HL-60/S4 treated with phorbol 12-myristate 13-acetate at 8.2 ng/mL for 4 days and 3 days (cell line): Measurements from ENCODE around the gene MET.

ENCODE experiments used
- in situ Hi-C: fragments of 300-500 bp; cut with MboI; formaldehyde crosslinking; loops from 2 replicates; pipeline ENCODE4 v1.15.0; 2022; ENCODE audit warnings: low sequenced_read_pairs

MET gene

GRCh38 chr7:116802746-116803152 is 130.8 kb downstream of the MET start:
- in situ Hi-C loops, result loop anchor here (25.0 kb wide), 2 partner anchors 215 to 615 kb away; no protein-coding TSS in a partner anchor

- in situ Hi-C loops, result loop anchor here (25.0 kb wide), 2 partner anchors 217 to 617 kb away; no protein-coding TSS in a partner anchor
These were observed 132.5 kb downstream of the MET start for GRCh38 chr7:116804471-116804870.

- in situ Hi-C loops, result loop anchor here (25.0 kb wide), 2 partner anchors 218 to 618 kb away; no protein-coding TSS in a partner anchor
These were observed 133.1 kb downstream of the MET start for GRCh38 chr7:116805100-116805544.

GRCh38 chr7:116806046-116806944 is 134.3 kb downstream of the MET start:
- in situ Hi-C loops, result loop anchor here (25.0 kb wide), 2 partner anchors 219 to 619 kb away; no protein-coding TSS in a partner anchor

- in situ Hi-C loops, result loop anchor here (25.0 kb wide), 2 partner anchors 220 to 620 kb away; no protein-coding TSS in a partner anchor
These were observed 135.1 kb downstream of the MET start for GRCh38 chr7:116807011-116807560.

- in situ Hi-C loops, result loop anchor here (25.0 kb wide), 2 partner anchors 222 to 622 kb away; no protein-coding TSS in a partner anchor
These were observed 137.8 kb downstream of the MET start for GRCh38 chr7:116809636-116810266.

- in situ Hi-C loops, result loop anchor here (25.0 kb wide), 2 partner anchors 223 to 623 kb away; no protein-coding TSS in a partner anchor
These were observed 138.5 kb downstream of the MET start for GRCh38 chr7:116810267-116811116.

GRCh38 chr7:116811768-116812167 is 139.8 kb downstream of the MET start:
- in situ Hi-C loops, result loop anchor here (25.0 kb wide), 2 partner anchors 224 to 624 kb away; no protein-coding TSS in a partner anchor

GRCh38 chr7:116812860-116813259 is 140.9 kb downstream of the MET start:
- in situ Hi-C loops, result loop anchor here (25.0 kb wide), 2 partner anchors 226 to 626 kb away; no protein-coding TSS in a partner anchor

GRCh38 chr7:116813371-116813770 is 141.4 kb downstream of the MET start:
- in situ Hi-C loops, result loop anchor here (25.0 kb wide), 2 partner anchors 226 to 626 kb away; no protein-coding TSS in a partner anchor

- in situ Hi-C loops, result loop anchor here (25.0 kb wide), 2 partner anchors 228 to 628 kb away; no protein-coding TSS in a partner anchor
These were observed 143.0 kb downstream of the MET start for GRCh38 chr7:116815041-116815440.

GRCh38 chr7:116820149-116820548 is 148.2 kb downstream of the MET start:
- in situ Hi-C loops, result loop anchor here (25.0 kb wide), 2 partner anchors 233 to 633 kb away; no protein-coding TSS in a partner anchor

- in situ Hi-C loops, result loop anchor here (25.0 kb wide), 2 partner anchors 234 to 634 kb away; no protein-coding TSS in a partner anchor
These were observed 149.7 kb downstream of the MET start for GRCh38 chr7:116821647-116822046.

- in situ Hi-C loops, result loop anchor here (25.0 kb wide), 2 partner anchors 237 to 637 kb away; no protein-coding TSS in a partner anchor
These were observed 152.5 kb downstream of the MET start for GRCh38 chr7:116824449-116824848.

GRCh38 chr7:116828281-116828680 is 156.3 kb downstream of the MET start:
- in situ Hi-C loops, result no loop called here

GRCh38 chr7:116829041-116829440 is 157.0 kb downstream of the MET start:
- in situ Hi-C loops, result no loop called here

GRCh38 chr7:116829493-116829892 is 157.5 kb downstream of the MET start:
- in situ Hi-C loops, result no loop called here

- in situ Hi-C loops, result no loop called here
These were observed 160.7 kb downstream of the MET start for GRCh38 chr7:116832692-116833091.

GRCh38 chr7:116834815-116835504 is 163.0 kb downstream of the MET start:
- in situ Hi-C loops, result no loop called here
